ENCODE results near the gene C12orf42.

GRCh38 chr12:103456006-103456405 is 39.8 kb downstream of the C12orf42 start:
- TF ChIP-seq GATA2 (IDR thresholded peaks at IDR 0.05; ENCODE audit: low read depth, low read length) (no peak), GATA3 (IDR thresholded peaks at IDR 0.05; ENCODE audit: low read depth, low read length) (no peak)

Measured in SH-SY5Y (cell line).